Mononuclear cell (primary cell): ENCODE results near the gene ATP1A2. TPM values are rescaled to one million over a fixed set of nuclear protein-coding genes. Genes with fewer than 3 reads are reported as not detected.

Experiments
- H3K27me3 ChIP-seq: 2 replicates; pipeline ENCODE4 v1.6.0; 2011; ENCODE audit warnings: low read length, control low read depth; ENCODE audit not compliant: insufficient read depth
- H3K4me1 ChIP-seq: 2 replicates; pipeline ENCODE4 v1.5.1; 2011; ENCODE audit warnings: mild to moderate bottlenecking, low read length, control low read depth; ENCODE audit not compliant: insufficient read depth
- H3K4me3 ChIP-seq: 2 replicates; pipeline ENCODE4 v1.5.1; 2011; ENCODE audit warnings: mild to moderate bottlenecking, low read length, moderate library complexity
- H3K9me3 ChIP-seq: 2 replicates; pipeline ENCODE4 v1.5.1; 2011; ENCODE audit warnings: low read depth, mild to moderate bottlenecking, control low read depth, low read length
- total RNA-seq: library from RNA; depleted of rRNA; stranded (reverse); fragments of >200 nt; gene quantifications from one replicate; pipeline ENCODE4 v1.2.3, GENCODE V29; 2012

The ATP1A2 gene
- total RNA-seq, 1 donor, result 0.10 TPM

- H3K27me3 ChIP-seq, result peaks cover 46% of the 10 kb centered on the region
- H3K9me3 ChIP-seq, result no peaks in the 10 kb centered on the region
- H3K4me1 ChIP-seq, result peaks cover 30% of the 10 kb centered on the region
- H3K4me3 ChIP-seq, result no peak within 1 kb of the TSS
Observed at GRCh38 chr1:160081261-160081936, 34.2 kb upstream of the ATP1A2 start, which contains the start of gene KCNJ9. KCNJ9 (plus strand) TSS chr1:160081538; CDS start chr1:160084031, 2,493 bp downstream.

- Histone ChIP-seq H3K4me1 (peaks cover 19% of the 10 kb centered on the region), H3K4me3 (no peak overlapping the region), H3K27me3 (peaks cover 46% of the 10 kb centered on the region), H3K9me3 (no peaks in the 10 kb centered on the region)
Observed at GRCh38 chr1:160082487-160082886, 33.1 kb upstream of the ATP1A2 start.

- no peak overlapping the region for H3K4me3 ChIP-seq
- H3K27me3 ChIP-seq, result peaks cover 46% of the 10 kb centered on the region
- no peaks in the 10 kb centered on the region for H3K9me3 ChIP-seq
- peaks cover 15% of the 10 kb centered on the region for H3K4me1 ChIP-seq
Observed at GRCh38 chr1:160082926-160083325, 32.6 kb upstream of the ATP1A2 start.

- peaks cover 10% of the 10 kb centered on the region for H3K4me1 ChIP-seq
- peak overlapping the region; percentile 19 for H3K4me3 ChIP-seq
- no peaks in the 10 kb centered on the region for H3K9me3 ChIP-seq
- H3K27me3 ChIP-seq, result peaks cover 43% of the 10 kb centered on the region
Observed at GRCh38 chr1:160083968-160084770, 31.4 kb upstream of the ATP1A2 start.

GRCh38 chr1:160084771-160085321, 30.7 kb upstream of the ATP1A2 start:
- Histone ChIP-seq H3K27me3 (peaks cover 37% of the 10 kb centered on the region), H3K4me3 (no peak overlapping the region), H3K4me1 (peaks cover 10% of the 10 kb centered on the region), H3K9me3 (no peaks in the 10 kb centered on the region)

- peaks cover 27% of the 10 kb centered on the region for H3K27me3 ChIP-seq
- no peak overlapping the region for H3K4me3 ChIP-seq
- H3K9me3 ChIP-seq, result no peaks in the 10 kb centered on the region
- peaks cover 10% of the 10 kb centered on the region for H3K4me1 ChIP-seq
Observed at GRCh38 chr1:160085686-160086455, 29.7 kb upstream of the ATP1A2 start.

GRCh38 chr1:160086456-160086892, 29.1 kb upstream of the ATP1A2 start:
- peaks cover 10% of the 10 kb centered on the region for H3K4me1 ChIP-seq
- no peak overlapping the region for H3K4me3 ChIP-seq
- H3K27me3 ChIP-seq, result peaks cover 22% of the 10 kb centered on the region
- H3K9me3 ChIP-seq, result no peaks in the 10 kb centered on the region

GRCh38 chr1:160087118-160087662, 28.4 kb upstream of the ATP1A2 start:
- no peak overlapping the region for H3K4me3 ChIP-seq
- H3K9me3 ChIP-seq, result no peaks in the 10 kb centered on the region
- H3K27me3 ChIP-seq, result peaks cover 15% of the 10 kb centered on the region
- H3K4me1 ChIP-seq, result peaks cover 10% of the 10 kb centered on the region

- peaks cover 4% of the 10 kb centered on the region for H3K4me1 ChIP-seq
Observed at GRCh38 chr1:160089883-160090282, 25.7 kb upstream of the ATP1A2 start.

GRCh38 chr1:160090760-160091159, 24.8 kb upstream of the ATP1A2 start:
- no peak overlapping the region for H3K4me3 ChIP-seq
- no peaks in the 10 kb centered on the region for H3K27me3 ChIP-seq
- no peaks in the 10 kb centered on the region for H3K9me3 ChIP-seq
- peaks cover 5% of the 10 kb centered on the region for H3K4me1 ChIP-seq

More at GRCh38 chr1:160089883-160090282, 25.7 kb upstream of the ATP1A2 start:
- H3K27me3 ChIP-seq, result no peaks in the 10 kb centered on the region
- no peaks in the 10 kb centered on the region for H3K9me3 ChIP-seq
- no peak overlapping the region for H3K4me3 ChIP-seq

- Histone ChIP-seq H3K4me1 (peaks cover 15% of the 10 kb centered on the region), H3K4me3 (no peak overlapping the region), H3K9me3 (no peaks in the 10 kb centered on the region), H3K27me3 (no peaks in the 10 kb centered on the region)
Observed at GRCh38 chr1:160091666-160092223, 23.8 kb upstream of the ATP1A2 start.

GRCh38 chr1:160092366-160093068, 23.0 kb upstream of the ATP1A2 start:
- Histone ChIP-seq H3K4me1 (peaks cover 23% of the 10 kb centered on the region), H3K9me3 (no peaks in the 10 kb centered on the region), H3K4me3 (no peak overlapping the region), H3K27me3 (no peaks in the 10 kb centered on the region)

- Histone ChIP-seq H3K9me3 (no peaks in the 10 kb centered on the region), H3K4me1 (peaks cover 28% of the 10 kb centered on the region)
Observed at GRCh38 chr1:160093069-160093395, 22.5 kb upstream of the ATP1A2 start.

More at GRCh38 chr1:160093069-160093395, 22.5 kb upstream of the ATP1A2 start:
- no peak overlapping the region for H3K4me3 ChIP-seq
- no peaks in the 10 kb centered on the region for H3K27me3 ChIP-seq
